T1000 (cell line): ENCODE results near the gene PLXNB3.
"Not testable (repeated sequence)": the region's sequence is repeated elsewhere in the genome, so short reads cannot be mapped to it uniquely, and the experiment has no call there.

ENCODE experiments used
- DNase-seq: peaks from one replicate; lab custom pipeline; 2025; ENCODE audit warnings: mixed read lengths; lab: John Stamatoyannopoulos, UW

Gene PLXNB3

DNA sequence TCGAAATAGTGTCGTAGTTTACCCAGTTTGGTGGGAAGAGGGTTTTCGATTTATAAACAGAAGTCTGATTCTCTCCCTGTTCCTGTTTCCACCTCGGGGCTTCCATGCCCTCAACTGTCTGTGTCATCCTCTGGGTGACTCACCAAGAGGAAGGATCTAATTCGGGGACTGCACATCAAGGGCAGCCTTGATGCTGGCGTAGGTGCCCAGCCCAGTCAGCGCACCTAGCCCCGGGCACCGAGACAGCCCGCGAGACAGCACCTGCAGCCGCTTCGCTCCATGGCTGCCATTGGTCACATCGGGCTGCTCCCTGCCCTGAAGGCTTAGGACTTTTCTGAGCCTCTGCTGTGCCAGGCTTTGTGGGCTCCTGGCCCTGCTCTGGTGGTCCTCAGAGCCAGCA is 31.6 kb upstream of the PLXNB3 start:
- no peak for DNase-seq

DNA sequence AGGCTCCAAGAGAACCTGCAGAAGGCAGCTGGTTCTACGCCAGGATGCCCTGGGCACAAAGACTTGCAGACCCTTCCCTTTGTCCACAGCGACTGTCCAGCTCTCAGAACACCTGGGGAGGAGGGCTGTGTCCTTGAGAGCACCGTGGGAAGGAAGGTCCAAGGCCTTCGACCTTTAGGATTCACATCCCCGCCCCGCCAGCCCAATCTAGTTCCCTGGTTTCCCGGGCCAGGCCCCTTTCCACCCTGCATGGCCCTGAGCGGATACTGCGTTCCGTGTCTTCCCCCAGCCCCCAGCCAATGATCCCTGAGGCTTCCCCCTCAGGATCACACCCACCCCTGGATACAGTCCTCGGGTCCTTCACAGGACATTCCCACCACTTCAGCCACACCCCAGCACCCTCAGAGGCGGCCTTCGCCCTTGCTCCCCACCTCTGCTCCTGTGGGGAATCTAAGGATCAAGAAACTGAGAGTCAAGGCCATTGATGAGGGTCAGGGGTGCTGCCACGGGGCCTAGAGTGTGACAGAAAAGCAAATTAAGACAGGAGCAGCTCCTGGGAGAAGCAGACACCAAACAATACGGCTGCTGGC is 30.3 kb upstream of the PLXNB3 start:
- DNase-seq = no peak

DNA sequence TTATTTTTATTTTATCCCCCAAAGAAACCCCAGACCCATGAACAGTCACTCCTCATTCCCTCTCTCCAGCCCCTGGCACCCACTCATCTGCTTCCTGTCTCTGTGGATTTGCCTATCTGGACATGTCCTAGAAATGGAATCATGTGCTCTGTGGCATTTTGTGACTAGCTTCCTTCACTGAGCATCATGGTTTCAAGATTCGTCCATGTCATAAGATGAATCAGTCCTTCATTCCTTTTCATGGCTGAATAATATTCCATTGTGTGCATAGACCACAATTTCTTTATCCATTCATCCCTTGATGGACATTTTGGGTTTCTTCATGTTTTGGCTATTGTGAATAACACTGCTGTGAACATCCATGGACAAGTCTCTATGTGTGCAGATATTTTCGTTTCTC is 29.2 kb upstream of the PLXNB3 start:
- DNase-seq = no peak

DNA sequence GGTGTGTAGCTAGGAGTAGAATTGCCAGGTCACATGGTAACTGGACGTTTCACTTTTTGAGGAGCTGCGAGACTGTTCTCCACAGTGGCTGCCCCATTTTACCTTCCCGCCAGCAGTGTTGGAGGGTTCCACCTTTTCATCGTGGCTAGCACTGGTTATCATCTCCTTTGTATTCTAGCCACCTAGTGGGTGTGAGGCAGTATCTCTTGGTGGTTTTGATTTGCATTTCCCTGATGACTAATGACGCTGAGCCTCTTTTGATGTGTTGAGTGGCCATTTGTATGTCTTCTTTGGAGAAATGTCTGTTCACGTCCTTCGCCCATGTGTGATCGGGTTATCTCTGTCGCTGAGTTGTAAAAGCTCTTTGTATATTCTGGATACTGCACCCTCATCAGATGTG is 28.8 kb upstream of the PLXNB3 start:
- DNase-seq = no peak

DNA sequence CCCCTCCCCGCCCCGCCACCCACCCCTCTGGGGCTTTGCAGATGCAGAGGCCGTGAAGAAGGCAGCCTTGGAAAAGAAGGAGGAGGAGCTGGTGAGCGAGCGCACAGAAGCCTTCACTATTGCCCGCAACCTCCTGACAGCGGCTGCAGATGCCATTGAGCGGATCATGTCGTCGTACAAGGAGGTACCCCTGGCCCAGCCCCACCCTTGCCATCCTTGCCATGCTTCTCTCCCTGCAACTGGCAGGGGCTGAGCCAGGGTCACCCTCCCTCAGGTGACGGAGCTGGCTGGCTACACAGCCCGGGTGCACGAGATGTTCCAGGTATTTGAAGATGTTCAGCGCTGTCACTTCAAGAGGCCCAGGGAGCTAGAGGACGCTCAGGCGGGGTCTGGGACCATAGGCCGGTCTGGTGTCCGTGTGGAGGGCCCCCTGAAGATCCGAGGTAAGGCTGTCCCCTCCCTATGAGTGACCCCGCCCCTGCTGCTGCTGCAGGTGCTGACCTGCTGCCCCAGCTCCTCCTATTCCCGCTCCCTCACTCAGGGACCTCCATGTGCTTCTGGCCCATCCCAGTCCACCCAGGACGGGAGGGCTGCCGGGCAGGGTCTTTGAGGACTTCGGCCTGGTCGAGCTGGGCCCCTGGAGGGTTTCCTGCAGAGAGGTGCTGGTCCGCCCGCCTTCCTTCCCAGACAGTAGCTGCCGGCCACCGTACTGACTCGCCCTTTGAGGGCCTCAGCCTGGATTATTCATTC is 27.8 kb upstream of the PLXNB3 start:
- DNase-seq = no peak

DNA sequence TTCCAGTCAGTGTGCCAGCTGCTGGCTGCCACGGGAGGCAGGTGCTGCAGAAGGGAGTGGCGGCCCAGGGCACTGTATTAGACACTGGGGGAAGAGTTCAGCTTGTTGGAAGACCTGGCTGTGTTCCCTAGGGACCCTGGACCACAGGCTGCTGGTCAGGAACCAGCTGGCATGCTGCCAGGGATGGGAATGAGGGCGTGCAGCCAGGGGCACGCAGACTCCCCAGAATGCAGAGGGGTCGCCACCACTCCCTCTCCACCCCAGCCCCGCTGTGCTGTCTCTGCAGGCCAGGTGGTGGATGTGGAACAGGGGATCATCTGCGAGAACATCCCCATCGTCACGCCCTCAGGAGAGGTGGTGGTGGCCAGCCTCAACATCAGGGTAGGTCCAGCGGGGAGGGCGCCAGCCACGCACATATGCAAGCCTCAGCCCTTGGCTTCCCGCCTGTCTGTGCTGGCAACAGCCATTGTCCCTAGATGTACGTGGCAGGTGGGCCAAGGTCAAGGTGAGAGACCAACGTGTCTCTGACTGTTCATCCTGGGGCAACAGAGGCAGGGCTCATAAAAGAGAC is 27.1 kb upstream of the PLXNB3 start:
- DNase-seq = no peak

DNA sequence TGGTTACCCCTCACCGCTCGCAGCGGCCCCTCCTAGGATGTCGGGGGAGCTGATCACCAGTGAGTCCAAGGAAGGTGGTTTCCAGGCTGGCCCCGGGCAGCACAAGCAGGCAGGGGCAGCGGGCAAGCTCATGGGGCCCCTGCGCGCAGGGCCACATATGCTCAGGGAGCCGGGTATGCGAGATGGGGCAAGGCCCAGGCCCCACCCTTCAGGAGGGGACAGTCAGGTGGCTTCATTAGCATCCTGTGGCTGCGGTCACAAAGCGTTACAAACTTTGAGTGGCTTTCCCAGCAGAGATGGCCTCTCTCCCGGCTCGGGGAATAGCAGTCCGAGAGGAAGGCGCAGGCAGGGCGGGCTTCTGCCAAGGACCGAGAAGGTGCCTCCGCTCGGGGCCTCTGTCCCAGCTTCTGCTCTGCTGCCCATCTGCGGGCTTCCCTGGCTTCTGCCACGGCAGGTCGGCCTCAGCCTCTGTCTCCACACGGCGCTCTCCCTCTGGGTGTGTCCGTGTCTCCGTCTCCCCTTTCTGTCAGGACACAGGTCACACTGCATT is 25.9 kb upstream of the PLXNB3 start:
- DNase-seq = no peak

DNA sequence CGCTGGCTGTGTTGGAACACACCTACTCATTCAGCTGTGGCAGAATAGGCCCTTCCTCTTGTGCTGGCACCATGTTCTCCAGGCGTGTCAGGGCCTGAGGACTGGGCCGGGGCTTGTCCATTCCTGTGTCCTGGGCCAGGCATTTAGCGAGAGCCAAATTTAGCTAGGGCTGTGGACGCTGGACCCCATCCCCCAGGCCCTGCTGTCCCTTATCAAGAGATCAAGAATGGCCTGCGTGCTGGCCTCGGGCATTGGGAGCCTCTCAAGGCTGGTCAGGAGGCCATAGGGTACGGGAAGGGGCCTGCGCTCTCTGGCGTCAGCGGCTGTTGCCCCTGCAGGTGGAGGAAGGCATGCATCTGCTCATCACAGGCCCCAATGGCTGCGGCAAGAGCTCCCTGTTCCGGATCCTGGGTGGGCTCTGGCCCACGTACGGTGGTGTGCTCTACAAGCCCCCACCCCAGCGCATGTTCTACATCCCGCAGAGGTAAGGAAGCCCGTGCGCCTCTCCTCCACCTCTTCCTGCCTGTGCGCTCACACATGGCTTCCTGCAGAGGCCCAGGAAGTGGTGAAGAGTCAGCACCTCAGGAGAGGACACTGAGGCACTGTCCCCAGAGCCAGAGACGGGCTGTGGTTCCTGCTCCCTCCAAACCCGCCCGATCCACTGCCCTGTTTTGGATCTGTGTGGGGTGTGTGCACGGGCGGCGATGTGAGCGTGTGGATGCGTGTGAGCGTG is 24.1 kb upstream of the PLXNB3 start:
- no peak for DNase-seq

DNA sequence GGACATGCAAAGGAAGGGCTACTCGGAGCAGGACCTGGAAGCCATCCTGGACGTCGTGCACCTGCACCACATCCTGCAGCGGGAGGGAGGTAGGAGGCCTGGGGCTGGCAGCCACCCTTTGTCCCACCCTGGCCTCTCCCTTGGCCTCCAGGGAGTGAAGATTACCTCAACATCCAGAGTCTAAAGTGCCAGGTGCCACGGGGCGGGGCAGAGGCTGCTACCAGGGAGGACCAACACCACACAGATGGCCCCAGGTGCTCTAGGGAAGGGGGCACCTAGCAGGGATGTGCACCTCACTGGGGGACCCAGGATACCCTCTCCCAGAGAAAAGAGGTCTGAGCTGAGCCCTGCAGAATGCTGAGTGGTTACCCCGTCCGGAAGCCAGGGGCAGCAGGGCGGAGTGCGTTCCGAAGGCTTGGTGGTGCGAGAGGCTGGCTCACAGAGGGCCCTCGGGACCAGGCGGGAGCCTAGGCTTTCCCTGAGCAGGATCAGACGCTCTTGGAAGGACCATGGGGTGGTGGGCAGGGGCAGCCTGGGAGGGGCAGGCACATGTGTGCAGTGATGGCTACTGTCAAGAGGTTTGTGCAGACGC is 23.3 kb upstream of the PLXNB3 start:
- DNase-seq = no peak

DNA sequence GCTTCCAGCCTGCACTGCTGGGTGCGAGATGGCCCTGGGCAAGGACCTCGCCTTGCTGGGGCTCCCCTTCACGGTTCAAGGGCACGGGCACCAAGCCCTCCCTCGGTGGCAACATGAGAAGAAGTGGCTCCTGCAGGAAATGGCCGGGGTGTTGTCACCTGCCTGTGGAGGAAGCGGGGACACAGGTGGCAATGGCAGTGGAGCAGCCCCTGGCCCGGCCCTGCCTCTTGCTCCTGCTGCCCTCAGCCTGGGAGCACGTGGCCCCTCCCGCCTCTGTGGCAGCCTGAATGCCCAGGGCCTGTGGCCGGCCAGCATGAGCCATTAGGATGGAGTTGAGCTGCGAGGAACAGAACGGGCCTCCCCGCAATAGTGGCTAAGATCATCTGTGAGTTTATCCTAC is 22.6 kb upstream of the PLXNB3 start:
- DNase-seq = no peak

DNA sequence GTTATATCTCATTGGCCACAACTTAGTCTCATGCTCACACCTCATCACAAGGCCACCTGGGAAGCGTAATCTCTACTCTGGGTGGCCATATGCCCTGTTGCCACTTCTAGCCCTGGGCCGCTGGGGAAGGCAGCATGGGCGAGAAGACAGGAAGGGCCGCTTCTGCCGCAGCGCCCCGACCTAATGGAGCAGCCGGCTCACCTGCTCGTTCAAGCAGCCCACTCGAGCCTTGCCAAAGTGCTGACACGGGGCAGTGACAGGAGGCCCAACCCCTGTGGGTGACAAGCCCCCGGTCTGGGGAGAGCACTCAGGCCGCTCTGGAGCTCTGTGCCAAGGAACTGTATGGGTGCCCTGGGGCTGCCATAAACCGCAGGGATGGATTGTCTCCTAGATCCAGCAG is 21.9 kb upstream of the PLXNB3 start:
- not testable (repeated sequence) for DNase-seq

DNA sequence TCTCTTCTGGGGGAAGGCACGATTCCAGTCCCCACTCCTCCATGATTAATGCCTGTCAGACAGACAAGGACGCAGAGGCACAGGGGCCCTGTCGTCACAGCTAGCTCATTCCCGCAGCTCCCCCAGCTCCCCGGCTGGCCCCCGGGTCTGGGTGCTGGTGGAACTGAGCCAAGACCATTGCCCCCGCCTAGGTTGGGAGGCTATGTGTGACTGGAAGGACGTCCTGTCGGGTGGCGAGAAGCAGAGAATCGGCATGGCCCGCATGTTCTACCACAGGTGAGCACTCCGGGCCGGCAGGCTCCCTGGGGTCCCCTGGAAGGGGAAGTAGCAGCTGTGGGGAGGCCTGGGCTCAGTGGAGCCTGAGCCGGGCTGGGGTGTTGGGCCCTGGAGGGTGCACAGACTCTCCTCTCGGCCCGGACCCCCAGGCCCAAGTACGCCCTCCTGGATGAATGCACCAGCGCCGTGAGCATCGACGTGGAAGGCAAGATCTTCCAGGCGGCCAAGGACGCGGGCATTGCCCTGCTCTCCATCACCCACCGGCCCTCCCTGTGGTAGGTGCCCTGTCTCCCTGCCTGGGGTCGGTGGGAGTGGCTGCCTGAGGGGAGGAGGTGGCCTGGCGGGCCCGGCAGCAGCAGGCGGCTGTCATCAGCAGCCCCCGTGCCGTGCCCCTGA is 21.1 kb upstream of the PLXNB3 start:
- not testable (repeated sequence) for DNase-seq

DNA sequence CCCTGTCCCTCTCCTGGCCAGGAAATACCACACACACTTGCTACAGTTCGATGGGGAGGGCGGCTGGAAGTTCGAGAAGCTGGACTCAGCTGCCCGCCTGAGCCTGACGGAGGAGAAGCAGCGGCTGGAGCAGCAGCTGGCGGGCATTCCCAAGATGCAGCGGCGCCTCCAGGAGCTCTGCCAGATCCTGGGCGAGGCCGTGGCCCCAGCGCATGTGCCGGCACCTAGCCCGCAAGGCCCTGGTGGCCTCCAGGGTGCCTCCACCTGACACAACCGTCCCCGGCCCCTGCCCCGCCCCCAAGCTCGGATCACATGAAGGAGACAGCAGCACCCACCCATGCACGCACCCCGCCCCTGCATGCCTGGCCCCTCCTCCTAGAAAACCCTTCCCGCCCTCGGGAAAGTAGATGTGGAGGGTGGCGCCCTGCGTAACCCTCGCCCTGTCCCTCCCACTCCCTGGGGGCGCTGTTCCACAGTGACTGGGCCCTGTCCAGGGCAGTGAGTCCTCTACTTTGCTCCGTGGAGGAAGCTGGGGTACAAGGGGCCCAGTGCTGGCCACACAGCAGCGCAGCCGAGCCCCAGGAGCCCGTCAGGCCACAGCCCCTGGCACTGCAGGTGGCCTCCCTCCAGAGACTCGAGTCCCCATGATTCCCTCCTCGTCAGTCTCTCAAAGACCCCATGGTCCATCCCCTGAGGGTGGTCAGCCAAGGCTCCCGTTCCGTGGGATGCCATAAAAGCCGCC is 20.4 kb upstream of the PLXNB3 start:
- not testable (repeated sequence) for DNase-seq

DNA sequence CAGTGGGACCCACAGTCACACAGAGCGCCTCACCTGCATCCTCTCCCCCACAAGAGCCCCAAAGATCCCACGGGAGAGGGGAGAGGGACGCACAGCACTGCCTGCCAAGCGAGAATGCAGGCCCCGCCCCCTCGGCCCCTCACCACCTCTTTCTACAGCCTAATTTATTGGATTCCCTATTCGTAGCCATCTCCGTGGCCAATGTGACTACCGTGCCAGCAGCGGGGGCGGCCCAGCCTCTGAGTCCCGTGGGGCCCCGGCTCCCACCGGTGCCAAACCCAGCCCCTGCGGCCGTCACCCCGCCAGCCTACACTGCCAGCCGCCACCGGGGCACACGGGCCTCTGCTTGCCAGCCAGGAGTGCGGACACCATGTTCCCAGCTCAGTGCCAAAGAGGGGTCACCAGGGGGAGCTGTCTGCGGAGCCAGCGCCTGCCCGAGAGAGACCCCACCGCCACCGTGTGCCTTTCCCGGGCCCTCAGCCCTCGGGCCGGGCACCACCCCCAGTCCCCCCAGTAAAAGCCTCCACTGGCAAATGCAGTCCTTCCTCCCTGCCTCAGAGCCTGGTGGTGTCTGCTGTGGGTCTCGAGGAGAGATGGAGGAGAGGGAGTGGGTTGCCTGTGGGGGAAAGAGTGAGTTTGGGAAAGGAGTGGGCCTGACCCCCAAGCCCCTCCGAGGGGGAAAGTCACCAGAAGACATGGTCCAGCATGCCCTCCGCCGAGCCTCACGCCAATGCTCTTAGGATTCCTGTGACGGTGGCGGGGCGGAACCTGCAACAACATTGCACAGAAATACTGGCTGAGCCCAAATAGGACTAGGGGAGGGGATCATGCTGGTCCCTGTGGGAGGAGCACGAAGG is 19.6 kb upstream of the PLXNB3 start:
- no peak for DNase-seq

DNA sequence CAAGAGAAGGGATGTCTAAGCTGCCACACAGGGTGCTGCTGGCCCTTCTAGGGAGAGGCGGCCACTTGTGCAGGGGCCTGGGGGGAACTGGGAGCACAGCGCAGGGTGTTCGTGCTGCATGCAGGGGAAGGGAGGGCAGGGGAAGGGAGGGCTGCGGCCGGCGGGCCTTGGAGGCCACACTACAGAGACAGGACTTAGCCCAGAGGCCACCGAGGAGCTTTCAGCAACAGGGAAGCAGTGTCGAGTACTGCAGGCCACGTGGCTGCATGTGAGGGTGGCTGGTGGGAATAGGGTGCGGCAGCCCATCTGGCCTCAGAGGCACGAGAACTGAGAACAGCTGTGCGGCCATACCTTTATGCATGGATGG is 19.0 kb upstream of the PLXNB3 start:
- not testable (repeated sequence) for DNase-seq

DNA sequence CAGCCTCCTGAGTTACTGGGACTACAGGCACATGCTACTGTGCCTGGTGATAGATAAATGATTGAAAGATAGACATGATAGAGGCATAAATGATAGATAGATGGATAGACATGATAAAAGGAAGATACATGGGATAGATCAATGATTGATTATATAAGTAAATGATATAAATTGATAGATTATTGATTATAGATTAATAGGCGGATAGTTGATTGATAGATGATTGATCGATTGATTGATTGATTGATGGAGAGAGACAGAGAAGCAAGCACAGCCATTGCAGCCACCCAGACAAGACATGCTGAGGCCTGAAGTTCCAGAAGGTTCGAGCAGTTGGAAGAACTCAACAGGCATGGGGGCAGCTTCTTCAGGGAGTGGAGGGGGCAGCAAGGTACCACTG is 17.7 kb upstream of the PLXNB3 start:
- no peak for DNase-seq

DNA sequence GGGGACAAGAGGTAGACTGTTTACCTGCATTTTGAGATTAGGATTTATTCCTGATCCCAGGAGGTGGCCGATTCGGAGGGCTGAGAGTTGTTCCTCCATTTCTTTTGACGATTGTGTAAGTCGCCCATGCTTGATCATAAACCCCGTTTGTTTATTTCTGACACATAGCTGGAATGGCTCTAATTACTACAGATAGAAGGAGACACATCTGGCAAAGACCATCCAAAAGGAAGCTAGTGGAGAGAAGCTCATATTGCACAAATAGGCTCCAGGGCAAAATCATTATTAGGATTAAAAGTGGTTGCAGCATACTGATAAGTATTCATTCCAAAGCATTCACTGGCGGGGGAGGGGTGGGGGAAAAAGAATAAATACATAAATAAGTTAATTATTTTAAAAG is 17.1 kb upstream of the PLXNB3 start:
- not testable (repeated sequence) for DNase-seq

DNA sequence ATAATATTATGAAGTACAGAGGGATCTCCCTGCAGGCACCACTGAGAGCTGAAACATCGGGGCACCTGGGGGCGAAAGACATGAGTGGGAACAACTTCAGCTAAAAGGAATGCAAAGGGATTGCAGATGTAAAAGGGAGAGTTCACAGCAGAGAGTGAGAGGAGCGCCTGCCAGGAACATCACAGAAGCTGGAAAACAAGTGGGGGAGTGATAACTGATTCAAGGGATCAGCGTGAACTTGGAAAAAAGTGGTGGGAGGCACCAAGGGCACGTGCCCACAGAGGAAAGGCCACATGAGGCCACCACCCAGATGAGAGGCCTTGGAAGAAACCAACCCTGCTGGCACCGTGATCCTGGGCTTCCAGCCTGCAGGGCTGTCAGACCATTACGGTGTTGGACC is 15.0 kb upstream of the PLXNB3 start:
- not testable (repeated sequence) for DNase-seq

DNA sequence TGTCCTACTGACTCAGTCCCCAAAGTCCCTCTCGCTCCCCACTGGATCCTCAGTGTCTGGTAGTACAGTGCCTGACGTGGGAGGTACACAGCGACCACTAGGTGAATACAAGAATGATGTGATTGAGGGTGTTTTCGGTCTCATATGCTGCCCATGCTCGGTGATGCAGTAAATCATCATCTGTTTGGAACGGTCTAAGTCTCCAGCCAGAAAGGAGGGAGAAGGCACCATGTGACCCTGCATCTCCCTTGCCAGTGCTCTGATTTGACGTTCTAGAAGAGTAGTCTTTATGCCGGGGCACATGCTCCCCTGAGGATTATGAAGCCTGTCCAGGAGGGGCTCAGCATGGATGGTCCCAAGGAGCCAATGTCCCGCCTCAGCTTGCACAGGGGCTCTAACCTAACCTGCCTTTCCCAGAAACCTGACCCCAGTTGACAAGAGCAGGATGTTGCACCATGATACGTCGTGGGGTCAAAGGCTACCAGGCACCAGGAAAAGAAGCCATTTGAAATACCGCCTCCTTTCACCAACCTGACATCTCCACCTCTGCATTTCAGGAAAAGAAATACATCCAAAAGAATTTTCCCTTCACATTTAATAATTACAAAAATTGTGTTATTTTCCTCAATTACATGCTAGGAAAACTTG is 13.8 kb upstream of the PLXNB3 start:
- DNase-seq = no peak

DNA sequence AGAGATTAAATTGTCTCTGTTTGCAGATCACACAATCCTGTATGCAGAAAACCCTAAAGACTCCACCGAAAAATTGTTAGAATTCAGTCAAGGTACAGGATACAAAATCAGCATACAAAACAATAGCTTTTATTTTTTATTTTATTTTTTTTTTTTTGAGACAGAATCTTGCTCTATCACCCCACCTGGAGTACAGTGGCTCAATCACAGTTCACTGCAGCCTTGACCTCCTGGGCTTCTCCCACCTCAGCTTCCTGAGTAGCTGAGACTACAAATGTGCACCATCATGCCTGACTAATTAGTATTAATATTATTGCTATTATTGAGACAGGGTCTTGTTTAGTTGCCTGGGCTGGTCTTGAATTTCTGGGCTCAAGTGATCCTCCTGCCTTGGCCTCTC is 8.9 kb upstream of the PLXNB3 start:
- no peak for DNase-seq
